GM12878 (cell line): ENCODE measurements around the gene FOXJ3. TPM values are rescaled to one million over a fixed set of nuclear protein-coding genes. Genes with fewer than 3 reads are reported as not detected.

Experiments
- ATAC-seq: fragments of 200-7000 bp; cut with Tn5 transposase; 3 replicates; pipeline ENCODE4 v1.9.1; 2020; ENCODE audit warnings: mild to moderate bottlenecking, moderate library complexity
- BruUV-seq: library from RNA; stranded (reverse); fragments of 400-500 nt; replicated peaks from 2 replicates; lab custom pipeline; 2021; lab: Mats Ljungman, UMichigan
- CTCF ChIA-PET: fragments of 300-600 bp; sonication (Branson Sonifier 250); formaldehyde crosslinking; extraction: SDS; loops from one replicate; lab custom pipeline; 2021; ENCODE audit warnings: inconsistent platforms; lab: Yijun Ruan, JAX
- POLR2A ChIA-PET: fragments of 350-600 bp; formaldehyde crosslinking; extraction: SDS; loops from one replicate; lab custom pipeline; 2021; ENCODE audit warnings: inconsistent platforms; lab: Charles Lee
- RAD21 ChIA-PET: fragments of 300-600 bp; sonication (Branson Sonifier 250); formaldehyde crosslinking; loops from one replicate; lab custom pipeline; 2023; ENCODE audit warnings: antibody characterized with exemption; ENCODE audit not compliant: unreplicated experiment; lab: Charles Lee
- SMC1A ChIA-PET: fragments of 300-600 bp; sonication (Branson Sonifier 250); formaldehyde crosslinking; loops from one replicate; lab custom pipeline; 2023; ENCODE audit not compliant: unreplicated experiment, uncharacterized antibody; lab: Charles Lee
- DNase-seq: peaks from one replicate; pipeline ENCODE4 v3.0.0-alpha.2; 2011; ENCODE audit warnings: low read depth, low spot score
- FAIRE-seq: peaks from 3 replicates; lab custom pipeline; 2011; peaks lifted over from hg19 to GRCh38; lab: Jason Lieb, UNC
- H2AFZ ChIP-seq: 2 replicates; pipeline ENCODE4 v1.6.0; 2011; ENCODE audit warnings: low read depth, low read length, control low read depth; ENCODE audit not compliant: control insufficient read depth
- H3K27ac ChIP-seq: 2 replicates; pipeline ENCODE4 v1.5.1; 2011; ENCODE audit warnings: control low read depth; ENCODE audit not compliant: control insufficient read depth, insufficient read depth
- H3K27me3 ChIP-seq, 2 experiments: replicated peaks in 1 of 2; 2 replicates each; pipeline versions ENCODE4 v1.6.0 to v1.6.1; 2011; ENCODE audit warnings: low read length in 1 of 2; ENCODE audit not compliant: control insufficient read depth in 2 of 2, insufficient read depth in 2 of 2
- H3K36me3 ChIP-seq, 2 experiments: 2 replicates each; pipeline ENCODE4 v1.5.1; 2011; ENCODE audit warnings: low read length in 1 of 2; ENCODE audit not compliant: control insufficient read depth in 2 of 2, insufficient read depth in 2 of 2
- H3K4me1 ChIP-seq: 2 replicates; pipeline ENCODE4 v1.6.1; 2011; ENCODE audit warnings: mild to moderate bottlenecking, low read length, moderate library complexity, mixed read lengths; ENCODE audit not compliant: control insufficient read depth, insufficient read depth
- H3K4me2 ChIP-seq: 2 replicates; pipeline ENCODE4 v1.6.0; 2011; ENCODE audit warnings: control low read depth; ENCODE audit not compliant: control insufficient read depth, insufficient read depth
- H3K4me3 ChIP-seq: fragments of 200-600 bp; sonication (generic); 2 replicates; pipeline ENCODE4 v1.5.1; 2016
- H3K79me2 ChIP-seq: 2 replicates; pipeline ENCODE4 v1.6.0; 2011; ENCODE audit warnings: low read length; ENCODE audit not compliant: control insufficient read depth, insufficient read depth
- H3K9ac ChIP-seq: 2 replicates; pipeline ENCODE4 v1.8.0; 2011; ENCODE audit warnings: low read length, control low read depth, mixed read lengths; ENCODE audit not compliant: control insufficient read depth, insufficient read depth
- H3K9me3 ChIP-seq: replicated peaks from 3 replicates; pipeline ENCODE4 v1.5.1; 2011; ENCODE audit warnings: mild to moderate bottlenecking, low read length; ENCODE audit not compliant: control insufficient read depth, insufficient read depth
- H4K20me1 ChIP-seq: 2 replicates; pipeline ENCODE4 v1.6.0; 2011; ENCODE audit not compliant: control insufficient read depth, insufficient read depth
- ASH2L ChIP-seq: fragments of 300-600, 200-600 bp; sonication (generic); IDR thresholded peaks from 2 replicates; pipeline ENCODE4 v1.6.1; 2017; ENCODE audit warnings: low read depth, mild to moderate bottlenecking, borderline replicate concordance
- BRCA1 ChIP-seq: IDR thresholded peaks from 2 replicates; pipeline ENCODE4 v1.6.1; 2011; ENCODE audit warnings: low read depth, low read length, improper control_type of control experiment
- GATAD2B ChIP-seq: fragments of 450-650 bp; conservative IDR thresholded peaks from 2 replicates; pipeline ENCODE4 v1.6.1; 2017; ENCODE audit warnings: low read depth, mild to moderate bottlenecking, moderate library complexity
- LARP7 ChIP-seq: fragments of 450-650 bp; IDR thresholded peaks from 2 replicates; pipeline ENCODE4 v1.6.1; 2017; ENCODE audit warnings: mild to moderate bottlenecking
- POLR2A ChIP-seq: IDR thresholded peaks from 2 replicates; pipeline ENCODE4 v1.6.1; 2011; ENCODE audit warnings: low read depth, mild to moderate bottlenecking, low read length
- RAD21 ChIP-seq: IDR thresholded peaks from 2 replicates; pipeline ENCODE4 v1.6.1; 2011; ENCODE audit warnings: mild to moderate bottlenecking, low read depth, low read length, moderate library complexity; ENCODE audit not compliant: insufficient read depth
- SIN3A ChIP-seq: IDR thresholded peaks from 2 replicates; pipeline ENCODE4 v1.6.1; 2012; ENCODE audit warnings: low read depth, low read length, improper control_type of control experiment
- SRF ChIP-seq, 2 experiments: IDR thresholded peaks; 2 replicates each; pipeline ENCODE4 v1.6.1; 2011; ENCODE audit warnings: low read depth in 2 of 2, low read length in 2 of 2, mild to moderate bottlenecking in 1 of 2, moderate library complexity in 1 of 2
- STAT1 ChIP-seq: fragments of 450-650 bp; conservative IDR thresholded peaks from 2 replicates; pipeline ENCODE4 v1.6.1; 2014; ENCODE audit warnings: antibody characterized with exemption, mild to moderate bottlenecking
- SUPT20H ChIP-seq: IDR thresholded peaks from 2 replicates; pipeline ENCODE4 v1.6.1; 2011; ENCODE audit warnings: low read depth, mild to moderate bottlenecking, low read length, moderate library complexity, borderline replicate concordance; ENCODE audit not compliant: control insufficient read depth
- ZBED1 ChIP-seq: IDR thresholded peaks from 2 replicates; pipeline ENCODE4 v1.6.1; 2016; ENCODE audit warnings: borderline replicate concordance
- WGBS: methylation state at CpG from one replicate; pipeline ENCODE4 v1.1.6; 2016; ENCODE audit warnings: low lambda C conversion rate; ENCODE audit not compliant: insufficient replicate concordance, insufficient coverage; ENCODE audit errors: missing lambda C conversion rate; 5-methylcytosine and 5-hydroxymethylcytosine counted together
- in situ Hi-C: fragments of 300-500 bp; cut with MboI; formaldehyde crosslinking; loops from 9 replicates; pipeline ENCODE4 v1.14.3; 2018; ENCODE audit warnings: mixed read lengths
- intact Hi-C: fragments of 100-400 bp; cut with micrococcal nuclease; formaldehyde crosslinking; loops from one replicate; pipeline ENCODE4 v1.14.2; 2022; ENCODE audit not compliant: unreplicated experiment
- polyA plus RNA-seq, 11 experiments: library from polyadenylated mRNA; depleted of rRNA in 4 of 11; unstranded in 6 of 11; stranded (reverse) in 5 of 11; fragments of >200 nt; fragmentation: Nextera tagmentation in 4 of 11; fragmentation: Illumina TruSeq in 1 of 11; extraction: Ambion mirVana in 4 of 11; extraction: Trizol in 1 of 11; gene quantifications; 1 replicate in 1 of 11; 2 replicates in 10 of 11; pipeline versions ENCODE4 v1.2.1 to v1.2.3, GENCODE V29; 2011 to 2016; ENCODE audit warnings: inconsistent platforms in 2 of 11, missing spikeins in 2 of 11, low read depth in 1 of 11
- total RNA-seq, 4 experiments: library from RNA; depleted of rRNA in 3 of 4; stranded (reverse); fragments of >200 nt in 3 of 4; fragmentation: Illumina TruSeq in 1 of 4; extraction: Trizol in 1 of 4; gene quantifications; 2 replicates each; pipeline versions ENCODE4 v1.2.1 to v1.2.3, GENCODE V29; 2013 to 2021
- TF ChIP-seq, protein P1 (sequence below): IDR thresholded peaks from 2 replicates; pipeline ENCODE4 v1.6.1; 2012; ENCODE audit warnings: low read length, inconsistent platforms
- TF ChIP-seq, protein P2 (sequence below): fragments of 450-650 bp; IDR thresholded peaks from 2 replicates; pipeline ENCODE4 v1.6.1; 2017; ENCODE audit warnings: mild to moderate bottlenecking
- TF ChIP-seq, protein P3 (sequence below), 3 experiments: IDR thresholded peaks in 2 of 3; conservative IDR thresholded peaks in 1 of 3; 2 replicates each; pipeline ENCODE4 v1.5.1; 2011; ENCODE audit warnings: low read depth in 3 of 3, low read length in 3 of 3, mild to moderate bottlenecking in 3 of 3, control low read depth in 2 of 3, moderate library complexity in 2 of 3, inconsistent platforms in 1 of 3, mixed read lengths in 1 of 3; ENCODE audit not compliant: control insufficient read depth in 2 of 3, insufficient read depth in 1 of 3; ENCODE audit errors: extremely low read depth in 1 of 3
- TF ChIP-seq, protein P4 (sequence below): IDR thresholded peaks from 2 replicates; pipeline ENCODE4 v1.6.1; 2012; ENCODE audit warnings: low read depth, low read length, improper control_type of control experiment

FOXJ3 gene
- total and polyA plus RNA-seq, 10 of the 15 experiments (the other 5 are each of a cell fraction or from before 2014, with no cell fraction given) = 9.5 to 54.2 (median 24.7) TPM

DNA sequence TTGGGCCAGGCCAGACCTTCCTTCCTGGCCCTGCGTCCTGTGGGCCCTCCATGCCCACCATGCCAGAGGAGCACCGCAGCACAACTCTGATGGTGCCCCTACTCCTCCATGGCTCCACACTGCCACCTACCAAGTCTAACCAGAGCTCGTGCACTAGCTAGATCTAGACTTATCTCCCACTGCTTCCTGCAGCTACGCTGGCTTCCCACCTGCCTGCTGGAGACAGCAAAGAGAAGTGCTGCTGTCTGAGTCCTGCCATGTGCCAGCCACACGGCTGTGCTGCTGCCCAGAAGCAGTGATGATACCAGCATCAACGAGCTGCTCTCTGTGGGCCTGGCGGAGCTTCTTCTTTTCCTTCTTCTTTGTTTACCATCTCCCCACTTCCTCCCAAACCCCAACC lies 177.4 kb downstream of the FOXJ3 start:
- ChIA-PET SMC1A (interaction anchor here (0.7 kb wide), 1 partner anchor 176 kb away, joined by 3 read pairs; no protein-coding TSS in a partner anchor), POLR2A (interaction anchor here (0.6 kb wide), 1 partner anchor 9 kb away, joined by 3 read pairs; no protein-coding TSS in a partner anchor), CTCF (interaction anchor here (0.8 to 1.8 kb wide), 2 partner anchors 15 to 547 kb away, joined by 3 to 8 read pairs; no protein-coding TSS in a partner anchor), RAD21 (interaction anchor here (1.0 kb wide), 1 partner anchor 16 kb away, joined by 3 read pairs; no protein-coding TSS in a partner anchor)
- 20% methylated on average over 7 of the region's 7 CpGs for WGBS
- no TSS peak for BruUV-seq
- Histone ChIP-seq H3K9ac (no peak overlapping the region), H3K79me2 (no peaks in the 10 kb centered on the region), H3K27ac (no peak overlapping the region), H3K9me3 (peaks cover 4% of the 10 kb centered on the region; the same call in 1 of the 3 replicates), H3K4me3 (no peak overlapping the region), H3K4me2 (no peak overlapping the region), H3K36me3 (no peaks in the 10 kb centered on the region), H2AFZ (no peak overlapping the region), H4K20me1 (no peaks in the 10 kb centered on the region), H3K27me3 (no peaks in the 10 kb centered on the region), H3K4me1 (no peaks in the 10 kb centered on the region)
- FAIRE-seq = no peak
- DNase-seq = no peak
- intact Hi-C loops = no loop called here
- TF ChIP-seq STAT1 = no peak
- TF ChIP-seq, protein P1, sequence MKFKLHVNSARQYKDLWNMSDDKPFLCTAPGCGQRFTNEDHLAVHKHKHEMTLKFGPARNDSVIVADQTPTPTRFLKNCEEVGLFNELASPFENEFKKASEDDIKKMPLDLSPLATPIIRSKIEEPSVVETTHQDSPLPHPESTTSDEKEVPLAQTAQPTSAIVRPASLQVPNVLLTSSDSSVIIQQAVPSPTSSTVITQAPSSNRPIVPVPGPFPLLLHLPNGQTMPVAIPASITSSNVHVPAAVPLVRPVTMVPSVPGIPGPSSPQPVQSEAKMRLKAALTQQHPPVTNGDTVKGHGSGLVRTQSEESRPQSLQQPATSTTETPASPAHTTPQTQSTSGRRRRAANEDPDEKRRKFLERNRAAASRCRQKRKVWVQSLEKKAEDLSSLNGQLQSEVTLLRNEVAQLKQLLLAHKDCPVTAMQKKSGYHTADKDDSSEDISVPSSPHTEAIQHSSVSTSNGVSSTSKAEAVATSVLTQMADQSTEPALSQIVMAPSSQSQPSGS = no peak
- TF ChIP-seq SUPT20H = no peak
- no peak for TF ChIP-seq GATAD2B
- TF ChIP-seq, protein P2, sequence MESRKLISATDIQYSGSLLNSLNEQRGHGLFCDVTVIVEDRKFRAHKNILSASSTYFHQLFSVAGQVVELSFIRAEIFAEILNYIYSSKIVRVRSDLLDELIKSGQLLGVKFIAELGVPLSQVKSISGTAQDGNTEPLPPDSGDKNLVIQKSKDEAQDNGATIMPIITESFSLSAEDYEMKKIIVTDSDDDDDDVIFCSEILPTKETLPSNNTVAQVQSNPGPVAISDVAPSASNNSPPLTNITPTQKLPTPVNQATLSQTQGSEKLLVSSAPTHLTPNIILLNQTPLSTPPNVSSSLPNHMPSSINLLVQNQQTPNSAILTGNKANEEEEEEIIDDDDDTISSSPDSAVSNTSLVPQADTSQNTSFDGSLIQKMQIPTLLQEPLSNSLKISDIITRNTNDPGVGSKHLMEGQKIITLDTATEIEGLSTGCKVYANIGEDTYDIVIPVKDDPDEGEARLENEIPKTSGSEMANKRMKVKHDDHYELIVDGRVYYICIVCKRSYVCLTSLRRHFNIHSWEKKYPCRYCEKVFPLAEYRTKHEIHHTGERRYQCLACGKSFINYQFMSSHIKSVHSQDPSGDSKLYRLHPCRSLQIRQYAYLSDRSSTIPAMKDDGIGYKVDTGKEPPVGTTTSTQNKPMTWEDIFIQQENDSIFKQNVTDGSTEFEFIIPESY = no peak
- TF ChIP-seq SIN3A = no peak
- no peak for TF ChIP-seq POLR2A
- no peak for TF ChIP-seq ASH2L
- no peak for TF ChIP-seq SRF (IDR thresholded peaks at IDR 0.05; ENCODE audit: low read depth in 2 of 2, low read length in 2 of 2)
- no peak for TF ChIP-seq ZBED1
- no peak for TF ChIP-seq LARP7
- TF ChIP-seq, protein P3, sequence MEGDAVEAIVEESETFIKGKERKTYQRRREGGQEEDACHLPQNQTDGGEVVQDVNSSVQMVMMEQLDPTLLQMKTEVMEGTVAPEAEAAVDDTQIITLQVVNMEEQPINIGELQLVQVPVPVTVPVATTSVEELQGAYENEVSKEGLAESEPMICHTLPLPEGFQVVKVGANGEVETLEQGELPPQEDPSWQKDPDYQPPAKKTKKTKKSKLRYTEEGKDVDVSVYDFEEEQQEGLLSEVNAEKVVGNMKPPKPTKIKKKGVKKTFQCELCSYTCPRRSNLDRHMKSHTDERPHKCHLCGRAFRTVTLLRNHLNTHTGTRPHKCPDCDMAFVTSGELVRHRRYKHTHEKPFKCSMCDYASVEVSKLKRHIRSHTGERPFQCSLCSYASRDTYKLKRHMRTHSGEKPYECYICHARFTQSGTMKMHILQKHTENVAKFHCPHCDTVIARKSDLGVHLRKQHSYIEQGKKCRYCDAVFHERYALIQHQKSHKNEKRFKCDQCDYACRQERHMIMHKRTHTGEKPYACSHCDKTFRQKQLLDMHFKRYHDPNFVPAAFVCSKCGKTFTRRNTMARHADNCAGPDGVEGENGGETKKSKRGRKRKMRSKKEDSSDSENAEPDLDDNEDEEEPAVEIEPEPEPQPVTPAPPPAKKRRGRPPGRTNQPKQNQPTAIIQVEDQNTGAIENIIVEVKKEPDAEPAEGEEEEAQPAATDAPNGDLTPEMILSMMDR (IDR thresholded peaks at IDR 0.05 in 2 of 3, conservative IDR thresholded peaks at IDR 0.05 in 1 of 3; ENCODE audit: control insufficient read depth in 2 of 3, extremely low read depth in 1 of 3, insufficient read depth in 1 of 3, low read depth in 3 of 3, low read length in 3 of 3) = peak in 1 of 3 experiments; percentile 12; a peak in 2 of 6 replicates
- TF ChIP-seq BRCA1 = no peak
- TF ChIP-seq, protein P4, sequence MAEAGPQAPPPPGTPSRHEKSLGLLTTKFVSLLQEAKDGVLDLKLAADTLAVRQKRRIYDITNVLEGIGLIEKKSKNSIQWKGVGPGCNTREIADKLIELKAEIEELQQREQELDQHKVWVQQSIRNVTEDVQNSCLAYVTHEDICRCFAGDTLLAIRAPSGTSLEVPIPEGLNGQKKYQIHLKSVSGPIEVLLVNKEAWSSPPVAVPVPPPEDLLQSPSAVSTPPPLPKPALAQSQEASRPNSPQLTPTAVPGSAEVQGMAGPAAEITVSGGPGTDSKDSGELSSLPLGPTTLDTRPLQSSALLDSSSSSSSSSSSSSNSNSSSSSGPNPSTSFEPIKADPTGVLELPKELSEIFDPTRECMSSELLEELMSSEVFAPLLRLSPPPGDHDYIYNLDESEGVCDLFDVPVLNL = no peak
- peak; percentile 23; the same call in 1 of the 2 replicates for TF ChIP-seq RAD21
- peak; percentile 37; the same call in 2 of the 3 replicates for ATAC-seq
- in situ Hi-C loops = no loop called here
